PC-3 (cell line): ENCODE data around the gene DIAPH3. TPM values are rescaled to one million over a fixed set of nuclear protein-coding genes. Genes with fewer than 3 reads are reported as not detected.

ENCODE experiments used
- ATAC-seq: fragments of 200-7000 bp; cut with Tn5 transposase; 2 replicates; pipeline ENCODE4 v1.9.1; 2020; ENCODE audit warnings: mild to moderate bottlenecking, moderate library complexity
- BruUV-seq: library from RNA; stranded (reverse); fragments of 400-500 nt; replicated peaks from 2 replicates; lab custom pipeline; 2021; lab: Mats Ljungman, UMichigan
- CTCF ChIA-PET: fragments of 300-600 bp; sonication (Branson Sonifier 250); formaldehyde crosslinking; loops from one replicate; lab custom pipeline; 2022; ENCODE audit warnings: antibody characterized with exemption; lab: Charles Lee
- POLR2A ChIA-PET: fragments of 300-600 bp; sonication (Branson Sonifier 250); formaldehyde crosslinking; loops from one replicate; lab custom pipeline; 2022; ENCODE audit warnings: antibody characterized with exemption; ENCODE audit not compliant: unreplicated experiment; lab: Charles Lee
- DNase-seq: peaks from one replicate; pipeline ENCODE4 v3.0.0-alpha.2; 2015
- H2AFZ ChIP-seq: fragments of 300-600 bp; sonication (generic); 2 replicates; pipeline ENCODE4 v1.6.0; 2016; ENCODE audit warnings: antibody characterized with exemption, low read length
- H3F3A ChIP-seq: fragments of 300-600 bp; sonication (generic); one replicate; pipeline ENCODE4 v1.6.0; 2017; ENCODE audit warnings: antibody characterized with exemption, low read length, control low read depth, mild to moderate bottlenecking; ENCODE audit not compliant: unreplicated experiment
- H3K27ac ChIP-seq: fragments of 300-600 bp; sonication (generic); 2 replicates; pipeline ENCODE4 v1.5.1; 2016; ENCODE audit warnings: mild to moderate bottlenecking, low read length
- H3K27me3 ChIP-seq: fragments of 300-600 bp; sonication (generic); 2 replicates; pipeline ENCODE4 v1.6.1; 2016; ENCODE audit warnings: low read length, mixed read lengths
- H3K36me3 ChIP-seq: fragments of 300-600 bp; sonication (generic); 2 replicates; pipeline ENCODE4 v1.6.1; 2016; ENCODE audit warnings: low read depth, mixed run types, low read length, mixed read lengths
- H3K4me1 ChIP-seq: fragments of 300-600 bp; sonication (generic); 2 replicates; pipeline ENCODE4 v1.5.1; 2016; ENCODE audit warnings: low read length; ENCODE audit not compliant: insufficient read depth
- H3K4me2 ChIP-seq: fragments of 300-600 bp; sonication (generic); 2 replicates; pipeline ENCODE4 v1.6.0; 2016; ENCODE audit warnings: low read length
- H3K4me3 ChIP-seq: fragments of 300-600 bp; sonication (generic); 2 replicates; pipeline ENCODE4 v1.5.1; 2016; ENCODE audit warnings: mild to moderate bottlenecking, low read length, mixed read lengths
- H3K79me2 ChIP-seq: fragments of 300-600 bp; sonication (generic); 2 replicates; pipeline ENCODE4 v1.6.1; 2017; ENCODE audit warnings: low read length, mixed read lengths
- H3K9ac ChIP-seq: fragments of 300-600 bp; sonication (generic); 2 replicates; pipeline ENCODE4 v1.6.0; 2016; ENCODE audit warnings: mild to moderate bottlenecking, low read length
- H3K9me2 ChIP-seq: fragments of 300-600 bp; sonication (generic); replicated peaks from 2 replicates; pipeline ENCODE4 v1.6.1; 2016; ENCODE audit warnings: mixed run types, low read length, mixed read lengths
- H3K9me3 ChIP-seq: fragments of 300-600 bp; sonication (generic); 2 replicates; pipeline ENCODE4 v1.6.1; 2016; ENCODE audit warnings: low read length, mixed read lengths
- H4K20me1 ChIP-seq: fragments of 300-600 bp; sonication (generic); 2 replicates; pipeline ENCODE4 v1.6.1; 2016; ENCODE audit warnings: low read length, mixed read lengths
- CTCF ChIP-seq: fragments of 300-600 bp; sonication (generic); conservative IDR thresholded peaks from 2 replicates; pipeline ENCODE4 v1.5.1; 2017; ENCODE audit warnings: antibody characterized with exemption, low read depth, mild to moderate bottlenecking, low read length
- EZH2 ChIP-seq: fragments of 300-600 bp; sonication (generic); IDR thresholded peaks from one replicate; pipeline ENCODE4 v1.6.1; 2017; ENCODE audit warnings: antibody characterized with exemption, mild to moderate bottlenecking, low read length; ENCODE audit not compliant: unreplicated experiment
- EZH2phosphoT487 ChIP-seq: fragments of 300-600 bp; sonication (generic); IDR thresholded peaks from 2 replicates; pipeline ENCODE4 v1.6.1; 2018; ENCODE audit warnings: mild to moderate bottlenecking, antibody characterized with exemption, low read length, borderline replicate concordance
- intact Hi-C: fragments of 100-400 bp; cut with micrococcal nuclease; formaldehyde crosslinking; loops from 2 replicates; pipeline ENCODE4 v1.9.0; 2023
- total RNA-seq: library from RNA; depleted of rRNA; stranded (reverse); fragments of >200 nt; gene quantifications from 2 replicates; pipeline ENCODE4 v1.2.3, GENCODE V29; 2014

Gene DIAPH3
- total RNA-seq, 1 experiment from 2014 or later = 7.6 TPM

- ATAC-seq = no peak
- H3K9me2 ChIP-seq = no peaks in the 10 kb centered on the region
Observed at GRCh38 chr13:59957438-59957837, 206.3 kb downstream of the DIAPH3 start.

GRCh38 chr13:59954601-59955000 is 209.1 kb downstream of the DIAPH3 start:
- Histone ChIP-seq H3K9ac (no peak overlapping the region), H3F3A (no peaks in the 10 kb centered on the region), H3K9me3 (no peaks in the 10 kb centered on the region), H3K9me2 (no peaks in the 10 kb centered on the region), H3K4me2 (no peak overlapping the region), H3K4me3 (no peak overlapping the region), H4K20me1 (no peaks in the 10 kb centered on the region), H3K27me3 (no peaks in the 10 kb centered on the region), H3K4me1 (no peaks in the 10 kb centered on the region), H3K27ac (no peak overlapping the region), H3K36me3 (no peaks in the 10 kb centered on the region), H3K79me2 (no peaks in the 10 kb centered on the region), H2AFZ (no peak overlapping the region)
- no peak for DNase-seq
- intact Hi-C loops = no loop called here
- CTCF ChIA-PET = no interaction called here
- TF ChIP-seq EZH2 = no peak
- TF ChIP-seq EZH2phosphoT487 = no peak
- TF ChIP-seq CTCF = no peak
- POLR2A ChIA-PET = no interaction called here
- no peak for ATAC-seq
- no TSS peak for BruUV-seq

More at GRCh38 chr13:59957438-59957837, 206.3 kb downstream of the DIAPH3 start:
- Histone ChIP-seq H3K27ac (no peak overlapping the region), H3K4me3 (no peak overlapping the region), H3K9me3 (no peaks in the 10 kb centered on the region), H3F3A (no peaks in the 10 kb centered on the region), H2AFZ (no peak overlapping the region), H3K27me3 (no peaks in the 10 kb centered on the region), H3K36me3 (no peaks in the 10 kb centered on the region), H3K4me1 (no peaks in the 10 kb centered on the region), H3K9ac (no peak overlapping the region), H3K4me2 (no peak overlapping the region), H3K79me2 (no peaks in the 10 kb centered on the region), H4K20me1 (no peaks in the 10 kb centered on the region)
- CTCF ChIA-PET = no interaction called here
- no peak for TF ChIP-seq EZH2
- no peak for TF ChIP-seq CTCF
- no peak for TF ChIP-seq EZH2phosphoT487
- POLR2A ChIA-PET = no interaction called here
- DNase-seq = no peak
- intact Hi-C loops = no loop called here
- BruUV-seq = no TSS peak

- Histone ChIP-seq H3K27me3 (no peaks in the 10 kb centered on the region), H3K79me2 (no peaks in the 10 kb centered on the region), H3K4me3 (no peak overlapping the region), H3K9me3 (no peaks in the 10 kb centered on the region), H3K9me2 (no peaks in the 10 kb centered on the region), H3F3A (no peaks in the 10 kb centered on the region), H3K4me1 (no peaks in the 10 kb centered on the region), H3K9ac (no peak overlapping the region), H3K4me2 (no peak overlapping the region), H4K20me1 (no peaks in the 10 kb centered on the region), H2AFZ (no peak overlapping the region), H3K27ac (no peak overlapping the region), H3K36me3 (no peaks in the 10 kb centered on the region)
- ATAC-seq (no peak), DNase-seq (no peak)
- no TSS peak for BruUV-seq
- CTCF ChIA-PET = no interaction called here
- POLR2A ChIA-PET = no interaction called here
- TF ChIP-seq EZH2 (no peak), CTCF (no peak), EZH2phosphoT487 (no peak)
- intact Hi-C loops = no loop called here
Observed at GRCh38 chr13:59951011-59951410, 212.7 kb downstream of the DIAPH3 start.
